HT-29 (cell line): ENCODE measurements around the gene PARVB. TPM values are rescaled to one million over a fixed set of nuclear protein-coding genes. Genes with fewer than 3 reads are reported as not detected.

Source experiments
- DNase-seq: peaks from one replicate; pipeline ENCODE4 v3.0.0-alpha.2; 2015; ENCODE audit warnings: low spot score
- total RNA-seq: library from RNA; depleted of rRNA; stranded (reverse); fragments of >200 nt; shearing (Covaris generic); gene quantifications from 2 replicates; pipeline ENCODE4 v1.2.3, GENCODE V29; 2014; rRNA removed

Gene PARVB
- total RNA-seq, 1 experiment from 2014 or later = not detected

DNA sequence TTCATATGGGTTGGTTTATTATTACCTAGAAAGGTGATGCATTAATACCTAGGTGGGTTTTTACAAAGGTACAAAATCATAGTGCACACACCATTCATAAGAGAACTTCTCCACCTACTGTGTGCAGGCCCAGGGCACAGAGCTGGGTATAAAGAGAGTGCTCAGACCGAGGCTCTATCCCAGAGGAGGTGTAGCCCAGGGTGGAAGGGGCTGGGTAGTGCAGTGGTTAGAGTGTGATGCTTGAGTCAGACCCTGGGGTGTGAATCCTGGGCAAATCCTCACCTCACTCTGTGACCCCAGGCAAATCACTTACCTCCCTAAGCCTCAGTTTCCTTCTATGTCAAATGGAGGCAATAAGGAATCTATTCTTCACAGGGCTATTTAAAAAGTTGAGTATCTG lies 188.8 kb downstream of the PARVB start:
- no peak for DNase-seq

DNA sequence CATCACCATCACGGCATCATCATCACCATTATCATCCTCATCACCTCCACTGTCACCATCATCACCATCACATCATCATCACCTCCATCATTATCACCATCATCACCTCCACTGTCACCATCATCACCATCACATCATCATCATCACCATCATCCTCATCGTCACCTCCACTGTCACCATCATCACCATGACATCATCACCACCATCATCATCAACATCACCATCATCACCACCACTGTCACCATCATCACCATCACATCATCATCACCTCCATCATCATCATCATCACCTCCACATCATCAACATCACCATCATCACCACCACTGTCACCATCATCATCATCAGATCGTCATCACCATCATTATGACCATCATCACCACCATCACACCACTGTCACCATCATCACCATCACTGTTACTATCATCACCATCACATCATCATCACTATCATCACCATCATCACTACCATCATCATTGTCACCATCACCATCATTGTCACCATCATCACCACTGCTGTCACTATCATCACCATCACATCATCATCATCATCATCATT lies 189.5 kb downstream of the PARVB start:
- DNase-seq = no peak

DNA sequence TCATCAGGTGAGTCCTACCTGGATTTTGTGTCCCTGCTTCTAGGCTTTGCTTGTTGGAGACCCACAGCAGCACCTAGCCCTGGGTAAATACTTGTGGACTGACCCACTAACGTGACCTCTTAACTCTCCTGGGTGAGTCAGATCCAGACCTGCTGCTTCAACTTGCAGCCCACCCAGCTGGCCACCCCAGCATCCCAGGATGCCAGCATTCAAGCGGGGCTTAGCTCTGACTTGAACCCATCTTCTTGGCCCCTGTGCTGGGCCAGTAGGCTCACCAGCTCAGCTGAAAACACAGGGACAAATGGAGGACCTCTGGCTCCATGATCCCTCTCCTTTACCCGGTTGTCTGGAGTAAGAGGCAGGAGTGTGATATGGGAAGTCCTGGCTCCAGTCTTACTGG lies 190.1 kb downstream of the PARVB start:
- DNase-seq = no peak

DNA sequence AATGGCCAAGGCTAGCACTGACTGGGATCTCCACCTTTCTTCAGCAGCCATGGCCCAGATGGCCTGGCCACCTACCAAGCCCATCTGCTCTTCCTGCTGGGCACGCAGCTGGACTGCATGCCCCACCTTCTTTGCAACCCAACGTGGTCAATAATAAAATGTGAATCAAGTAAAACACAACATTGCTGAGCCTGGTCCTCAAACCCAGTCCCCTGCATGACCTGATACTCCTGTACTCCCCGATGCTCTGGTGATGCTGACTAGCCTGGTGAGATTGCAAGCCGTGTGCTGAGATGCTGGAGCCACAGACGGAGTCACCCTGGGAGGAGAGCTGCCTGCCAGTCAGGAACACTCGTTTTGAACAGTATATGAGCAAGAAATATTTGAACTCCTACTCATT lies 190.7 kb downstream of the PARVB start:
- DNase-seq = no peak

DNA sequence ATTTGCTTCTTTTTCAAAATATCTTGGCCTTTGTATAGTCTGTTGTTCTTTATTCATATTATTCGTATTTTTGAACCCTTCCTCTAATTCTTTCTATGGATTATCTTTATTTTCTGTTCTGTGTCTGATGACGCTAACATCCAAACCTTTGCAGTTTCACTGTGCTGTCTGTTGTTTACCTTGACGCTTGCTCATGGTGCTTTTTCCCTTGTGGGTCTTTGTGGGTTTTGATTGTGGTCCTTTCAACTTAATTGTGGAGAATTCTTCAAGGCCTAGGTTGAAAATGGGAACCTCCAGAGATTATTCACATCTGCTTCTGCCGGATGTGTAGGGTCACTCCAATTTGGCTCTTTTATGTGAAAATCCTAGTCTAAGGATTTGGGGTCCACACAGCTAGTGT lies 191.2 kb downstream of the PARVB start:
- DNase-seq = no peak

DNA sequence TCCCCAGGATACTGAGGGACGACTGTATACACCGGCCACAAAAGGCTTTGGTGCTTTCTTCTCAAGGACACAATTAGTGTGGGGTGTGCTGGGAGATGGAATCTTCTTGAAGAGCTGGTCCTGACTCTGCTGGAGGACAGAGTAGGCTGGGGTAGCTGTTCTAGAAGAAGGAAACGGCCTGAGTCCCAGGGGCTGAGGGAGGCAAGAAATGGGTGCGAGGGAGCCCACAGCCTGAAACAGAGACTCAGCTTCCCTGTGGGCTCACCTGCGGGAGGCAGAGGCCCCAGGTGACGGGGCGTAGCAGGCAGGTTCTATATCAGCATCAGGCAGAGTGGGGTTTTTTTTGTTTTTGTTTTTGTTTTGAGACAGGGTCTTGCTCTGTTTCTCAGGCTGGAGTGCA lies 193.2 kb downstream of the PARVB start:
- no peak for DNase-seq

DNA sequence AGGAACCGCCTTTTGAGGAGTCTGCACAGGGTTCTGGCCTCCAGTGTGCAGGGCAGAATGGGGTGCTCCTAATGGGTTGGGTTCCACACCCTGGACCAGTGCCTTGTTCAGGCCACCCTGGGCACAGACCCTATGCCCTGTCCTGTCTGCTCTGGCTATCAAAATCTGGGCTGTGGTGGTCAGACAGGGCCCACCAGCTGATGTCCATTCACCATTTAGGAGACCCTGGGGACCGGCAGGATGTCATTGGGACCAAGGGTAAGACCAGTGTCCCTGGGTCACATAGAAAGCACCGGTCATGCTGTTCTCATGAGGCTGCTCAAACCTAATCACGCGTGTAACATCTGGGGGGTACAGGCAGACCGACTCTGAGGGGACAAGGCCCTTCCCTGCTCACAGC lies 194.0 kb downstream of the PARVB start:
- DNase-seq = no peak

DNA sequence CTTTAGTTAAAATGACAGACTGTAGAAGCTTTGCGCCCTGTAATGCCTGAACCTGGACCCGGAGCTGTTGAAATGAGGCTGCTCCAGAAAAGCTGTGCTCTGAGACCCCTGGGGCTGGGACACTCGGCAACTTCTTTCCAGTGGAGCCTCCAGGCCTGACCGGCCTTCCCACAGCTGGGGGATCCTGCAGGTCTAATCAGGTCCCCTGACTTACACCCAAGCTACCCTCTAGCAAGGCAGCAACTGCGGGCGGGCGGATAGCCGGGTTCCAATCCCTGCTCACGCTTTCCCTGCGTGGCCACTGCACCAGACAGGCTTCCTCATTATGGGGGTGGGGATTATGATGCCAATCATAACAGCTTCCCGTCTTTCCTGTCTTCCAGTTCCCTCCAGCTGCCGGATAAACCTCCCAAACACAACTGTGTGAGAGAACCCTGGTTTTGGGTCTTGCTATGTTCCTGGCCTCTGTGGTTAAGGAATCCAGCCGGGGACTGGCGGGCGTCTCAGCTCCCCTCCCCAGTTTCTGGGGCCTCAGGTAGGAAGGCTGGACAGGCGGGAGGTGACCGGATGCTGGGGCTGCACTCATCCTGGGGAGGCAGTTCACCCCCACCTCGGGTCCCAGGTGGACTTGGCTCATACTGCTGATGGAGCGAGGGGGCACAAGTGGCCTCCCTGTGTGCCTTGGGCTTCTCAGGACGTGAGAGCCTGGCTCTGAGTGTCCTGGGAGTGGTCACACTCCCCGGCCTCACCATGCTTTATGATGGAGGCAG lies 195.2 kb downstream of the PARVB start:
- no peak for DNase-seq

DNA sequence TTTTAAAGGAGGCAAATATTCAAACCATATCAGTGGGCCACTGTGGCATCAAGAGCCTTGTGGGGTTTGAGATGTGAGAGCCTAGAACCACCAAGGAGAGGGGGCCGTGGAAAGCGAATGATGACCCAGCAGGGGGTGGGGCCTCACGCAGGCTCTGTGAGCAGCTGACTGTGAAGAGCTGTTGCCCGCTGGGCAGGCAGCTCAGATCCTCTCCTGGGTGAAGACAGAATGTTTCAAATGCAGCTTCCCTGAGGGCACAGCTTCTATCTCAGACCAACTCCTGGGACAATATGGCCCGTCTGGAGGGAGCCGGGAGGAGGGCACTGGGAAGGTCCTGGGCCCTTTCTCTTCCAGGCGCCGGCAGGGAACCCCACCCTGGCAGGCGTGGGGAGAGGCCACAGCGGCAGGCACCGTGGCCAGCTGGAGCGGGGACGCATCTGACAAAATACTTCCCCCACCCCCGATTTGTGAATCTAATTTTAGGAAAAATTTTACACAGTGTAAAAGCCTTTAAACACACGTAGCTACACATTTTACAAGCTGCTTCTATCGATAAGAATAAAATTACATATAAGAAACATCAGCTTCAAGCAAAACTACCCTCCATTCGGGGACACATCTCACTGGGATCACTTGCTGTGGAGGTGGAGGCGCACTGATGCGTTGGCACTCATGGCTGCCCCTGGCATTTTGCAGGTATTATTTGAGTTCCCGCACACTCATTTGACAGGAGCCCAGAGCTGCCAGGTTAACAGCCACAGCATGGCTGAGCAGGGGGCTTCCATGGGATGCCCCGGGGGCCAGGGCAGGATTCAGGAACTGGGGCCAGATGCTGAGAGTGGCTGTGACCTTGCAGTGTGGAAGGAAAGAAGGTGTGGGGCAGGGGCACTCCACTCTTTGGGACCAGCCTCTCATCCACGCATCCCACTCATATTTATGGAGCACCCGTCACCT lies 196.9 kb downstream of the PARVB start:
- no peak for DNase-seq

DNA sequence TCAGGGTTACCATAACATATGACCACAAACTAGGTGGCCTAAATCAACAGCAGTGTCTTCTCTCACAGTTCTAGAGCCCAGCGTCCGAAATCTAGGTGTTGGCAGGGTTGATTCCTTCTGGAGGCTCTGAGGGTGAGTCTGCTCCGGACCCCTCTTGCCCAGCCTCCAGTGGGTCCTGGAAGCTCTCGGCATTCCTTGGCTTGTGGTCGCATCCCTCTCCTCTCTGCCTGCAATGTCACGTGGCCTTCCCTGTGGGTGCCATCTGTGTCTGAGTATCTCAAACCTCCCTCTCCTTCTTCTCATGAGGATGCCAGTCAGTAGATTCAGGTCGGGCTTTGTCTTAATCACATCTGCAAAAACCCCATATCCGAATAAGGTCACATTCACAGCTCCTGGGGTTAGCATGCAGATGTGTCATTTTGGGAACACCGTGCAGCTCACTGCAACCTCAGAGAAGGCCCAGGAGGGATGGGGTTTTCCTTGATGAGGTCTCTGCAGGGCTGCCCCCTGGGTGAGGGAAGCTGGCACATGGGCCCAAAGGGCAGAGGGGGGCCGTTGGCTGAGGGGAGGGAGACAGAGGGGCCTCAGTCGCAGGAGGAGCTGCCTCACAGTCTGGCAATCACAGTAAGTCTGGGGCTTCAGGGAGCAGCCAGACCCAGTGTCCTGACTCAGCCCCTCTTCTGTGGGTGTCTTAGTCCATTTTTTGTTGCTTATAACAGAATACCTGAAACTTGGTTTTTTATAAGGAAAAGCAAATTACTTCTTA lies 197.8 kb downstream of the PARVB start:
- DNase-seq = no peak

Other genes starting within 250 kb of the PARVB start
- gene EFCAB6, start 212.0 kb upstream of the PARVB start, total RNA-seq = 0.08 TPM in 1 of 2 replicates, not detected in the other
- gene SULT4A1, start 161.8 kb upstream of the PARVB start, total RNA-seq = not detected in 2 replicates
- not detected in 2 replicates for gene PNPLA5, start 132.3 kb upstream of the PARVB start, total RNA-seq
- 0.15 TPM in 1 of 2 replicates, not detected in the other for gene PNPLA3, start 100.5 kb upstream of the PARVB start, total RNA-seq
- gene SAMM50, start 68.9 kb upstream of the PARVB start, total RNA-seq = 19.1 and 20.2 TPM in 2 replicates
- not detected in 2 replicates for gene PARVG, start 156.6 kb downstream of the PARVB start, total RNA-seq